GM18951 (cell line): ENCODE measurements around the gene IL16.

Experiments
- POLR2A ChIP-seq: IDR thresholded peaks from 4 replicates; pipeline ENCODE4 v1.6.1; 2011; ENCODE audit warnings: mild to moderate bottlenecking; ENCODE audit not compliant: insufficient read length, insufficient read depth; ENCODE audit errors: extremely low read depth
- in situ Hi-C: fragments of 300-500 bp; cut with MboI; formaldehyde crosslinking; loops from one replicate; pipeline ENCODE4 v1.12.0; 2022; ENCODE audit warnings: low sequenced_read_pairs, mixed read lengths, inconsistent platforms; ENCODE audit not compliant: unreplicated experiment

Gene IL16

GRCh38 chr15:81163961-81164800 lies 32.5 kb upstream of the IL16 start:
- in situ Hi-C loops, result no loop called here
- no peak for TF ChIP-seq POLR2A

GRCh38 chr15:81165535-81165934 lies 31.1 kb upstream of the IL16 start:
- in situ Hi-C loops, result no loop called here
- no peak for TF ChIP-seq POLR2A

GRCh38 chr15:81166636-81167305 lies 29.9 kb upstream of the IL16 start:
- in situ Hi-C loops, result no loop called here
- no peak for TF ChIP-seq POLR2A

- no peak for TF ChIP-seq POLR2A
- in situ Hi-C loops, result no loop called here
These were observed 28.6 kb upstream of the IL16 start for GRCh38 chr15:81168131-81168526.

GRCh38 chr15:81168644-81169043 lies 28.0 kb upstream of the IL16 start:
- no peak for TF ChIP-seq POLR2A
- in situ Hi-C loops, result no loop called here

- in situ Hi-C loops, result no loop called here
- no peak for TF ChIP-seq POLR2A
These were observed 26.2 kb upstream of the IL16 start for GRCh38 chr15:81170511-81170910.

- in situ Hi-C loops, result no loop called here
- no peak for TF ChIP-seq POLR2A
These were observed 25.4 kb upstream of the IL16 start for GRCh38 chr15:81171286-81171685.

- in situ Hi-C loops, result no loop called here
These were observed 22.4 kb upstream of the IL16 start for GRCh38 chr15:81174125-81174791.

GRCh38 chr15:81174792-81175327 lies 21.8 kb upstream of the IL16 start:
- no peak for TF ChIP-seq POLR2A
- in situ Hi-C loops, result no loop called here

More at GRCh38 chr15:81174125-81174791, 22.4 kb upstream of the IL16 start:
- no peak for TF ChIP-seq POLR2A

GRCh38 chr15:81175496-81175895 lies 21.2 kb upstream of the IL16 start:
- in situ Hi-C loops, result no loop called here
- no peak for TF ChIP-seq POLR2A

- in situ Hi-C loops, result no loop called here
- no peak for TF ChIP-seq POLR2A
These were observed 20.3 kb upstream of the IL16 start for GRCh38 chr15:81176291-81176893.

GRCh38 chr15:81178365-81178764 lies 18.3 kb upstream of the IL16 start:
- no peak for TF ChIP-seq POLR2A
- in situ Hi-C loops, result no loop called here

- in situ Hi-C loops, result no loop called here
- TF ChIP-seq POLR2A, result no peak
These were observed 15.5 kb upstream of the IL16 start for GRCh38 chr15:81181220-81181619.
